OCI-LY7 (cell line): ENCODE data around the gene SETBP1. TPM values are rescaled to one million over a fixed set of nuclear protein-coding genes. Genes with fewer than 3 reads are reported as not detected.

ENCODE experiments used
- BruUV-seq: library from RNA; stranded (reverse); fragments of 400-500 nt; replicated peaks from 2 replicates; lab custom pipeline; 2021; lab: Mats Ljungman, UMichigan
- CTCF ChIA-PET: fragments of 300-600 bp; sonication (Branson Sonifier 250); formaldehyde crosslinking; loops from one replicate; lab custom pipeline; 2022; ENCODE audit warnings: antibody characterized with exemption; ENCODE audit not compliant: unreplicated experiment; lab: Charles Lee
- POLR2A ChIA-PET: fragments of 300-600 bp; sonication (Branson Sonifier 250); formaldehyde crosslinking; loops from one replicate; lab custom pipeline; 2022; ENCODE audit warnings: antibody characterized with exemption; lab: Charles Lee
- DNase-seq: peaks from one replicate; pipeline ENCODE4 v3.0.0-alpha.2; 2015; ENCODE audit warnings: low spot score
- H2AFZ ChIP-seq: fragments of 200-600 bp; sonication (generic), shearing (Covaris generic); 2 replicates; pipeline ENCODE4 v1.6.1; 2014; ENCODE audit warnings: mild to moderate bottlenecking, antibody characterized with exemption, low read length, moderate library complexity
- H3K27ac ChIP-seq: fragments of 200-600 bp; sonication (generic); 2 replicates; pipeline ENCODE4 v1.5.1; 2014; ENCODE audit warnings: mixed run types, low read depth, mild to moderate bottlenecking, moderate library complexity, low read length, inconsistent platforms; ENCODE audit not compliant: poor library complexity, severe bottlenecking
- H3K36me3 ChIP-seq: fragments of 200-600 bp; sonication (generic); 2 replicates; pipeline ENCODE4 v1.6.1; 2014; ENCODE audit warnings: mild to moderate bottlenecking, antibody characterized with exemption, low read length, moderate library complexity, mixed read lengths; ENCODE audit not compliant: insufficient read depth
- H3K4me1 ChIP-seq: fragments of 200-600 bp; sonication (generic); 2 replicates; pipeline ENCODE4 v1.5.1; 2014; ENCODE audit warnings: mild to moderate bottlenecking, low read length; ENCODE audit not compliant: insufficient read depth, poor library complexity, severe bottlenecking
- H3K4me2 ChIP-seq: fragments of 200-600 bp; sonication (generic); 2 replicates; pipeline ENCODE4 v1.6.1; 2014; ENCODE audit warnings: mild to moderate bottlenecking, low read length
- H3K4me3 ChIP-seq: fragments of 200-600 bp; sonication (generic); 2 replicates; pipeline ENCODE4 v1.5.1; 2014; ENCODE audit warnings: mild to moderate bottlenecking, low read depth, low read length; ENCODE audit not compliant: poor library complexity, severe bottlenecking
- H3K79me2 ChIP-seq: fragments of 200-600 bp; sonication (generic); 2 replicates; pipeline ENCODE4 v1.6.1; 2016; ENCODE audit warnings: low read depth, mild to moderate bottlenecking, low read length, moderate library complexity, mixed read lengths; ENCODE audit not compliant: insufficient read depth
- H3K9me2 ChIP-seq: fragments of 200-600 bp; sonication (generic); 2 replicates; pipeline ENCODE4 v1.6.1; 2016; ENCODE audit warnings: mild to moderate bottlenecking, low read length, mixed read lengths; ENCODE audit not compliant: insufficient read depth
- H3K9me3 ChIP-seq: fragments of 200-600 bp; sonication (generic); 2 replicates; pipeline ENCODE4 v1.6.1; 2014; ENCODE audit warnings: mild to moderate bottlenecking, mixed run types, low read length, mixed read lengths
- H4K20me1 ChIP-seq: fragments of 200-600 bp; sonication (generic); 2 replicates; pipeline ENCODE4 v1.6.1; 2014; ENCODE audit warnings: mild to moderate bottlenecking, antibody characterized with exemption, low read length, moderate library complexity, mixed read lengths; ENCODE audit not compliant: insufficient read depth
- CTCF ChIP-seq: fragments of 200-600 bp; sonication (generic); conservative IDR thresholded peaks from 2 replicates; pipeline ENCODE4 v1.5.1; 2014; ENCODE audit warnings: mild to moderate bottlenecking, antibody characterized with exemption, low read length, moderate library complexity, mixed read lengths
- EZH2phosphoT487 ChIP-seq: fragments of 200-600 bp; sonication (generic); IDR thresholded peaks from 2 replicates; pipeline ENCODE4 v1.6.1; 2018; ENCODE audit warnings: low read depth, borderline replicate concordance, mild to moderate bottlenecking, mixed run types, antibody characterized with exemption, low read length, moderate library complexity, mixed read lengths
- intact Hi-C: fragments of 100-400 bp; cut with micrococcal nuclease; formaldehyde crosslinking; loops from one replicate; pipeline ENCODE4 v1.10.0; 2022; ENCODE audit not compliant: unreplicated experiment
- total RNA-seq, 2 experiments: library from RNA; depleted of rRNA in 1 of 2; stranded (reverse); fragments of >200 nt in 1 of 2; shearing (Covaris generic) in 1 of 2; gene quantifications; 2 replicates each; pipeline ENCODE4 v1.2.3, GENCODE V29; 2014 to 2022

Gene SETBP1
- total RNA-seq, 2 experiments from 2014 or later: 2.6 to 9.1 TPM

- Histone ChIP-seq H3K9me3 (no peaks in the 10 kb centered on the region), H3K4me1 (peaks cover 9% of the 10 kb centered on the region), H3K9me2 (no peaks in the 10 kb centered on the region), H3K27ac (no peak overlapping the region), H3K36me3 (no peaks in the 10 kb centered on the region), H3K4me2 (peak overlapping the region; percentile 51), H3K79me2 (no peaks in the 10 kb centered on the region), H2AFZ (peak overlapping the region; percentile 48; the same call in 1 of the 2 replicates), H4K20me1 (no peaks in the 10 kb centered on the region), H3K4me3 (peak overlapping the region; percentile 14)
- ChIA-PET CTCF (no interaction called here), POLR2A (interaction anchor here (1.3 kb wide), 1 partner anchor 25 kb away, joined by 5 read pairs; no protein-coding TSS in a partner anchor)
- intact Hi-C loops: no loop called here
- TF ChIP-seq CTCF (no peak), EZH2phosphoT487 (no peak)
- no peak for DNase-seq
- no TSS peak for BruUV-seq
These were observed 106.0 kb downstream of the SETBP1 start for GRCh38 chr18:44786688-44787087.

GRCh38 chr18:44788334-44788733, 107.6 kb downstream of the SETBP1 start:
- DNase-seq: no peak
- H3K4me3 ChIP-seq: no peak overlapping the region
- ChIA-PET CTCF (no interaction called here), POLR2A (no interaction called here)
- TF ChIP-seq EZH2phosphoT487: no peak
- TF ChIP-seq CTCF: no peak
- no peaks in the 10 kb centered on the region for H3K9me3 ChIP-seq
- H3K4me1 ChIP-seq: peaks cover 9% of the 10 kb centered on the region
- H3K27ac ChIP-seq: no peak overlapping the region
- intact Hi-C loops: no loop called here
- BruUV-seq: no TSS peak
- no peak overlapping the region for H3K4me2 ChIP-seq
- no peak overlapping the region for H2AFZ ChIP-seq
- H4K20me1 ChIP-seq: no peaks in the 10 kb centered on the region
- H3K9me2 ChIP-seq: no peaks in the 10 kb centered on the region
- no peaks in the 10 kb centered on the region for H3K36me3 ChIP-seq
- no peaks in the 10 kb centered on the region for H3K79me2 ChIP-seq

GRCh38 chr18:44789710-44790109, 109.0 kb downstream of the SETBP1 start:
- H3K4me2 ChIP-seq: no peak overlapping the region
- no peaks in the 10 kb centered on the region for H4K20me1 ChIP-seq
- ChIA-PET POLR2A (no interaction called here), CTCF (no interaction called here)
- H3K36me3 ChIP-seq: no peaks in the 10 kb centered on the region
- no peak for DNase-seq
- no peaks in the 10 kb centered on the region for H3K9me3 ChIP-seq
- no peaks in the 10 kb centered on the region for H3K9me2 ChIP-seq
- no peak overlapping the region for H2AFZ ChIP-seq
- BruUV-seq: no TSS peak
- no peak overlapping the region for H3K27ac ChIP-seq
- H3K4me1 ChIP-seq: peaks cover 9% of the 10 kb centered on the region
- no peaks in the 10 kb centered on the region for H3K79me2 ChIP-seq
- intact Hi-C loops: no loop called here
- no peak overlapping the region for H3K4me3 ChIP-seq
- TF ChIP-seq CTCF (no peak), EZH2phosphoT487 (no peak)
